GM12878 (cell line): Measurements from ENCODE around the gene PROM1. TPM values are rescaled to one million over a fixed set of nuclear protein-coding genes. Genes with fewer than 3 reads are reported as not detected.

Experiments
- ATAC-seq: fragments of 200-7000 bp; cut with Tn5 transposase; 3 replicates; pipeline ENCODE4 v1.9.1; 2020; ENCODE audit warnings: mild to moderate bottlenecking, moderate library complexity
- BruUV-seq: library from RNA; stranded (reverse); fragments of 400-500 nt; replicated peaks from 2 replicates; lab custom pipeline; 2021; lab: Mats Ljungman, UMichigan
- CTCF ChIA-PET: fragments of 300-600 bp; sonication (Branson Sonifier 250); formaldehyde crosslinking; extraction: SDS; loops from one replicate; lab custom pipeline; 2021; ENCODE audit warnings: inconsistent platforms; lab: Yijun Ruan, JAX
- POLR2A ChIA-PET: fragments of 350-600 bp; formaldehyde crosslinking; extraction: SDS; loops from one replicate; lab custom pipeline; 2021; ENCODE audit warnings: inconsistent platforms; lab: Charles Lee
- RAD21 ChIA-PET: fragments of 300-600 bp; sonication (Branson Sonifier 250); formaldehyde crosslinking; loops from one replicate; lab custom pipeline; 2023; ENCODE audit warnings: antibody characterized with exemption; ENCODE audit not compliant: unreplicated experiment; lab: Charles Lee
- SMC1A ChIA-PET: fragments of 300-600 bp; sonication (Branson Sonifier 250); formaldehyde crosslinking; loops from one replicate; lab custom pipeline; 2023; ENCODE audit not compliant: unreplicated experiment, uncharacterized antibody; lab: Charles Lee
- DNase-seq: peaks from one replicate; pipeline ENCODE4 v3.0.0-alpha.2; 2011; ENCODE audit warnings: low read depth, low spot score
- FAIRE-seq: peaks from 3 replicates; lab custom pipeline; 2011; peaks lifted over from hg19 to GRCh38; lab: Jason Lieb, UNC
- H2AFZ ChIP-seq: 2 replicates; pipeline ENCODE4 v1.6.0; 2011; ENCODE audit warnings: low read depth, low read length, control low read depth; ENCODE audit not compliant: control insufficient read depth
- H3K27ac ChIP-seq: 2 replicates; pipeline ENCODE4 v1.5.1; 2011; ENCODE audit warnings: control low read depth; ENCODE audit not compliant: control insufficient read depth, insufficient read depth
- H3K27me3 ChIP-seq, 2 experiments: replicated peaks in 1 of 2; 2 replicates each; pipeline versions ENCODE4 v1.6.0 to v1.6.1; 2011; ENCODE audit warnings: low read length in 1 of 2; ENCODE audit not compliant: control insufficient read depth in 2 of 2, insufficient read depth in 2 of 2
- H3K36me3 ChIP-seq, 2 experiments: 2 replicates each; pipeline ENCODE4 v1.5.1; 2011; ENCODE audit warnings: low read length in 1 of 2; ENCODE audit not compliant: control insufficient read depth in 2 of 2, insufficient read depth in 2 of 2
- H3K4me1 ChIP-seq: 2 replicates; pipeline ENCODE4 v1.6.1; 2011; ENCODE audit warnings: mild to moderate bottlenecking, low read length, moderate library complexity, mixed read lengths; ENCODE audit not compliant: control insufficient read depth, insufficient read depth
- H3K4me2 ChIP-seq: 2 replicates; pipeline ENCODE4 v1.6.0; 2011; ENCODE audit warnings: control low read depth; ENCODE audit not compliant: control insufficient read depth, insufficient read depth
- H3K4me3 ChIP-seq: fragments of 200-600 bp; sonication (generic); 2 replicates; pipeline ENCODE4 v1.5.1; 2016
- H3K79me2 ChIP-seq: 2 replicates; pipeline ENCODE4 v1.6.0; 2011; ENCODE audit warnings: low read length; ENCODE audit not compliant: control insufficient read depth, insufficient read depth
- H3K9ac ChIP-seq: 2 replicates; pipeline ENCODE4 v1.8.0; 2011; ENCODE audit warnings: low read length, control low read depth, mixed read lengths; ENCODE audit not compliant: control insufficient read depth, insufficient read depth
- H3K9me3 ChIP-seq: replicated peaks from 3 replicates; pipeline ENCODE4 v1.5.1; 2011; ENCODE audit warnings: mild to moderate bottlenecking, low read length; ENCODE audit not compliant: control insufficient read depth, insufficient read depth
- H4K20me1 ChIP-seq: 2 replicates; pipeline ENCODE4 v1.6.0; 2011; ENCODE audit not compliant: control insufficient read depth, insufficient read depth
- BHLHE40 ChIP-seq, 2 experiments: fragments of 450-650 bp in 1 of 2; IDR thresholded peaks; 2 replicates each; pipeline ENCODE4 v1.6.1; 2011 to 2017; ENCODE audit warnings: low read depth in 2 of 2, borderline replicate concordance in 1 of 2, improper control_type of control experiment in 1 of 2, low read length in 1 of 2, mild to moderate bottlenecking in 1 of 2
- E2F4 ChIP-seq: IDR thresholded peaks from 2 replicates; pipeline ENCODE4 v1.6.1; 2012; ENCODE audit warnings: low read depth, low read length, improper control_type of control experiment
- ETV6 ChIP-seq, 2 experiments: fragments of 450-650 bp in 1 of 2; IDR thresholded peaks in 1 of 2; conservative IDR thresholded peaks in 1 of 2; 2 replicates each; pipeline ENCODE4 v1.6.1; 2014; ENCODE audit warnings: antibody characterized with exemption in 1 of 2, borderline replicate concordance in 1 of 2, low read depth in 1 of 2, mild to moderate bottlenecking in 1 of 2, moderate library complexity in 1 of 2
- MLLT1 ChIP-seq: fragments of 450-650 bp; IDR thresholded peaks from 2 replicates; pipeline ENCODE4 v1.6.1; 2016; ENCODE audit warnings: mild to moderate bottlenecking
- NFIC ChIP-seq: IDR thresholded peaks from 2 replicates; pipeline ENCODE4 v1.6.1; 2012; ENCODE audit warnings: low read depth, mild to moderate bottlenecking, inconsistent platforms, low read length, moderate library complexity
- NFYB ChIP-seq: IDR thresholded peaks from 2 replicates; pipeline ENCODE4 v1.6.1; 2011; ENCODE audit warnings: low read depth, mild to moderate bottlenecking, low read length, improper control_type of control experiment, moderate library complexity; ENCODE audit not compliant: insufficient read depth
- PML ChIP-seq: IDR thresholded peaks from 2 replicates; pipeline ENCODE4 v1.6.1; 2012; ENCODE audit warnings: low read length, inconsistent platforms
- SMAD1 ChIP-seq: fragments of 450-650 bp; IDR thresholded peaks from 2 replicates; pipeline ENCODE4 v1.6.1; 2018; ENCODE audit warnings: mild to moderate bottlenecking, low read depth; ENCODE audit not compliant: partially characterized antibody
- ZNF622 ChIP-seq: fragments of 450-650 bp; IDR thresholded peaks from 2 replicates; pipeline ENCODE4 v1.6.1; 2017; ENCODE audit warnings: mild to moderate bottlenecking, inconsistent platforms
- WGBS: methylation state at CpG from one replicate; pipeline ENCODE4 v1.1.6; 2016; ENCODE audit warnings: low lambda C conversion rate; ENCODE audit not compliant: insufficient replicate concordance, insufficient coverage; ENCODE audit errors: missing lambda C conversion rate; 5-methylcytosine and 5-hydroxymethylcytosine counted together
- in situ Hi-C: fragments of 300-500 bp; cut with MboI; formaldehyde crosslinking; loops from 9 replicates; pipeline ENCODE4 v1.14.3; 2018; ENCODE audit warnings: mixed read lengths
- intact Hi-C: fragments of 100-400 bp; cut with micrococcal nuclease; formaldehyde crosslinking; loops from one replicate; pipeline ENCODE4 v1.14.2; 2022; ENCODE audit not compliant: unreplicated experiment
- polyA plus RNA-seq, 11 experiments: library from polyadenylated mRNA; depleted of rRNA in 4 of 11; unstranded in 6 of 11; stranded (reverse) in 5 of 11; fragments of >200 nt; fragmentation: Nextera tagmentation in 4 of 11; fragmentation: Illumina TruSeq in 1 of 11; extraction: Ambion mirVana in 4 of 11; extraction: Trizol in 1 of 11; gene quantifications; 1 replicate in 1 of 11; 2 replicates in 10 of 11; pipeline versions ENCODE4 v1.2.1 to v1.2.3, GENCODE V29; 2011 to 2016; ENCODE audit warnings: inconsistent platforms in 2 of 11, missing spikeins in 2 of 11, low read depth in 1 of 11
- total RNA-seq, 4 experiments: library from RNA; depleted of rRNA in 3 of 4; stranded (reverse); fragments of >200 nt in 3 of 4; fragmentation: Illumina TruSeq in 1 of 4; extraction: Trizol in 1 of 4; gene quantifications; 2 replicates each; pipeline versions ENCODE4 v1.2.1 to v1.2.3, GENCODE V29; 2013 to 2021

The PROM1 gene
- total and polyA plus RNA-seq, 10 of the 15 experiments (the other 5 are each of a cell fraction or from before 2014, with no cell fraction given): 0.08 to 0.31 (median 0.18) TPM; not detected in 7

DNA sequence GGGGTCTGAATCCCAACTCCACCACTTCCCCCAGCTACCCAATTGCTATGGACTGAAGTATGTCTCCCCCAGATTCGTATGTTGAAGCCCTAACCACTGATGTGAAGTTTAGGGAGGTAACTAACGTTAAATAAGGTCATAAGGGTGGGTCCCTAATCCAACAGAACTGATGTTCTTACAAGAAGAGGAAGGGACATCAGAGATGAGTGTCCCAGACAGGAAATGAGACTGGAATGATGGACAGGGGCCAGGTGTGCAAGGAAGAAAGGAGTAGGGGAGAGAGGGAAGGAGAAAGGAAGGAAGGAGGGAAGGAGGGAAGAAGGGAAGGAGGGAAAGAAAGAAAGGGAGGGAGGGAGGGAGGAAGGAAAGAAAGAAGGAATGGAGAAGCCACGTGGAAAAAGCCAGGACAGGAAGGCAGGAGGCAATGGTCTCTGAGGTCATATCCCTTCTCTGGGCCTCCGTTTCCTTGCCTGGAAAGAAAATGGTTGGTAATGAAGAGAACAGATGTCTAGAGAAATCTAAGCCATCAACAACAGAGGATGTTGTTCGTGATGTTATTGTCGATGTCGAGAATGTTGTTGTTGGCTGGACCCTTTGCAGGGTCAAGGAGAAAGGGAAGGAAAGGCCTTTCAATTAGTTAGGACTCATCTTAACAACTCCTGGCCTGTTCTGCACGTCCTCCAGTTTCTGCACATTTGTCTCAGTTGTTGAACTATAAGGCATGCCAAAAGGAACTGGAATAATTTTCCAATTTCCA lies 61.8 kb downstream of the PROM1 start:
- no peak for TF ChIP-seq MLLT1
- no peak for TF ChIP-seq NFIC
- no peak for TF ChIP-seq ZNF622
- no peak for TF ChIP-seq E2F4
- no peak for TF ChIP-seq PML
- no peak for TF ChIP-seq ETV6 (conservative IDR thresholded peaks at IDR 0.05 in 1 of 2, IDR thresholded peaks at IDR 0.05 in 1 of 2; ENCODE audit: borderline replicate concordance in 1 of 2, low read depth in 1 of 2)
- no peak for TF ChIP-seq BHLHE40 (IDR thresholded peaks at IDR 0.05; ENCODE audit: borderline replicate concordance in 1 of 2, low read depth in 2 of 2, low read length in 1 of 2)
- no peak for TF ChIP-seq SMAD1
- TF ChIP-seq NFYB: no peak
- WGBS: 27% methylated on average over 8 of the region's 8 CpGs
- Histone ChIP-seq H3K9me3 (no peaks in the 10 kb centered on the region), H4K20me1 (no peaks in the 10 kb centered on the region), H3K9ac (no peak overlapping the region), H3K79me2 (no peaks in the 10 kb centered on the region), H2AFZ (no peak overlapping the region), H3K4me3 (no peak overlapping the region), H3K4me2 (no peak overlapping the region), H3K27ac (no peak overlapping the region), H3K4me1 (no peaks in the 10 kb centered on the region), H3K27me3 (no peaks in the 10 kb centered on the region; a peak in 1 of 4 replicates), H3K36me3 (no peaks in the 10 kb centered on the region)
- CTCF ChIA-PET: interaction anchor here (1.0 to 2.1 kb wide), 2 partner anchors 186 to 243 kb away, joined by 4 to 5 read pairs; no protein-coding TSS in a partner anchor
- POLR2A ChIA-PET: no interaction called here
- intact Hi-C loops (no loop called here), in situ Hi-C loops (no loop called here)
- no peak for FAIRE-seq
- BruUV-seq: no TSS peak
- no peak for DNase-seq
- RAD21 ChIA-PET: no interaction called here
- no peak for ATAC-seq
- SMC1A ChIA-PET: interaction anchor here (1.2 kb wide), 1 partner anchor 244 kb away, joined by 4 read pairs; no protein-coding TSS in a partner anchor
